22Rv1 (cell line): ENCODE results near the gene COL4A1.

Source experiments
- H3K27ac ChIP-seq: fragments of 450-650 bp; 2 replicates; pipeline ENCODE4 v1.5.1; 2017
- CTCF ChIP-seq: fragments of 450-650 bp; IDR thresholded peaks from 2 replicates; pipeline ENCODE4 v1.5.1; 2017; ENCODE audit warnings: mild to moderate bottlenecking
- ZFX ChIP-seq: fragments of 450-650 bp; IDR thresholded peaks from 2 replicates; pipeline ENCODE4 v1.6.1; 2017; ENCODE audit warnings: antibody characterized with exemption, borderline replicate concordance

Gene COL4A1

GRCh38 chr13:110305544-110305943 lies 1.4 kb downstream of the COL4A1 start:
- TF ChIP-seq ZFX (no peak), CTCF (no peak)
- H3K27ac ChIP-seq = no peak overlapping the region

- TF ChIP-seq CTCF (no peak), ZFX (no peak)
- H3K27ac ChIP-seq = no peak overlapping the region
Measured at GRCh38 chr13:110305001-110305400, 2.0 kb downstream of the COL4A1 start.

- TF ChIP-seq ZFX (no peak), CTCF (no peak)
- H3K27ac ChIP-seq = no peak overlapping the region
Measured at GRCh38 chr13:110304256-110304655, 2.7 kb downstream of the COL4A1 start.

GRCh38 chr13:110303644-110304043 lies 3.3 kb downstream of the COL4A1 start:
- TF ChIP-seq CTCF (no peak), ZFX (no peak)
- no peak overlapping the region for H3K27ac ChIP-seq

GRCh38 chr13:110302997-110303396 lies 4.0 kb downstream of the COL4A1 start:
- TF ChIP-seq CTCF = no peak
- no peak for TF ChIP-seq ZFX

GRCh38 chr13:110301606-110302553 lies 5.1 kb downstream of the COL4A1 start:
- H3K27ac ChIP-seq = no peak overlapping the region
- TF ChIP-seq ZFX (no peak), CTCF (no peak)

More at GRCh38 chr13:110302997-110303396, 4.0 kb downstream of the COL4A1 start:
- no peak overlapping the region for H3K27ac ChIP-seq

- TF ChIP-seq CTCF = no peak
- no peak for TF ChIP-seq ZFX
- H3K27ac ChIP-seq = no peak overlapping the region
Measured at GRCh38 chr13:110301083-110301482, 5.9 kb downstream of the COL4A1 start.
